Effector CD4-positive, alpha-beta T cell (primary cell): ENCODE results near the gene PEX26.
"Not testable (repeated sequence)": the region's sequence is repeated elsewhere in the genome, so short reads cannot be mapped to it uniquely, and the experiment has no call there.

Experiments
- DNase-seq: peaks from one replicate; pipeline ENCODE4 v3.0.0-alpha.2; 2020

Gene PEX26

DNA sequence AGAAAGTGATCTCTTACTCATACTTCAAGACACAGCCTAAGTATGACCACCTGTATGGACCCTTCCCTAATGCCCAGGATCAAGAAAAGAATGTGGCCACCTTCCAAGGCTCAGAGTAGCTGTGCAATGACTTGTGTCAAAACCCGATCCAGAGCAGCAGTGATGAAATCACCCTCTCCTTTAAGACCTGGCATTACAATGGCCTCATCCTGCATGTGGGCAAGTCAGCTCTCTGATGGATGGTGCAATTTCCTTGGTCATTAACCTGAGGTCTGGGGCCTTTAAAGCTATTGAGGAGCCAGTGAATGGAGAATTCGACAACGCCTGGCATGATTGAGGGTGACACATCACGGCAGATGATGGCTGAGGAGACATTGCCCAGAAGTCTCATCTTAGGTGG lies 23.7 kb downstream of the PEX26 start:
- no peak for DNase-seq

DNA sequence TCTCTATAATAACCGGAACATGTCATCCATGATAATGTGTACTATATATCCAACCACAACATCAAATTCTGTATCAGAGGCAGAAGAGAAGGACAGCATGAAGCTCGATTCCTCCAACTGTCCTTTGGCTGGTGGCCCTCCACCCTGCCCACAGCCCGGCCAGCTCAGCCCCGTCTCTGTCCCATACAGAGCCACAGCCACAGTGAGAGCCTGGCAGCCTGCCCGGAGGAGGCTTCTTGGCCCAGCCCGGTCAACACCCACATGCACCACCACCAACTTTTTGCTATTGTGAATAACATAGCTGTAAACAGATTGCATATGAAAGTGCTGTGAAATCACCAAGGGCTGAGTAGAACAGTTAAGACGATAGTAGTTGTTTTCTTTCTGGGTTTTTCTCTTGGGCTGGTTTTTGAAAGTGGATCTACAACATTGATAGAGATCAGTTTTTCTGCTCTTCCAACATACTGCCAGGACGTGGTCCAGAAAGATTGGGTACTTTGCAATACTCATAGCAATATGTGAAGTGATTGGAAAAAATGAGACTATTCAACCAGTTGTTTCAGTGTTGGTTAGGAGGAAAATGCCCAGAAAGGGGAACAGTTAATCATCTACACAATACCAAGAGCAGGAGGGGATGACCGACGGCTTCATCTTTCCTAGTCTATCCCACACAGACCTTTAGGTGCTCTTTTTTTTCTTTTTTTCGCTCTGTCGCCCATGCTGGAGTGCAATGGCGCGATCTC lies 25.9 kb downstream of the PEX26 start:
- DNase-seq, result no peak

DNA sequence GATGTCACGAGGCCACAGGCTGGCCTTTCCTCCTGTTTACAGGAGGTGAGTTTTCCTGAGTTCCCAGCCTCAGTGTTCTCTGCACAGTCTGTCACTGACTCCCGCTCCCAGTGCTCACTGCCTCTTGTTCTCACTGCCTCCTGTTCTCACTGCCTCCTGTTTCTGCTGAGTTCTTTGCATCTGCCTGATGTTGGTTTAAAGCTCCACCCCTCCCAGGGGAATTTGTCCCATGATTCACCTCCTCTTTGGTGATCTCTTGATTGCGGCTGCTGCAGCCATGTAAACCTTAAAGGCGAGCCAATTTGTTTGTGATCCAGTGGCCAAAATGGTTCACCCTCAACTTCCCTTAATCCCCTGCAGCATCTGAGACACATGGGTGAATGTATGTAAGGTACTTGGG lies 26.8 kb downstream of the PEX26 start:
- no peak for DNase-seq

DNA sequence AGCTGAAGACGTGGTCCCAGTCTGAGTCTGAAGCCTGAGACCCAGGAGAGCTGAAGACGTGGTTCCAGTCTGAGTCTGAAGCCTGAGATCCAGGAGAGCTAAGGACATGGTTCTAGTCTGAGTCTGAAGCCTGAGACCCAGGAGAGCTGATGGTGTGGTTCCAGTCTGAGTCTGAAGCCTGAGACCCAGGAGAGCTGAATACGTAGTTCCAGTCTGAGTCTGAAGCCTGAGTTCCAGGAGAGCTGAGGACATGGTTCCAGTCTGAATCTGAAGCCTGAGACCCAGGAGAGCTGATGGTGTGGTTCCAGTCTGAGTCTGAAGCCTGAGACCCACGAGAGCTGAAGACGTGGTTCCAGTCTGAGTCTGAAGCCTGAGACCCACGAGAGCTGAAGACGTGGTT lies 28.2 kb downstream of the PEX26 start:
- not testable (repeated sequence) for DNase-seq

DNA sequence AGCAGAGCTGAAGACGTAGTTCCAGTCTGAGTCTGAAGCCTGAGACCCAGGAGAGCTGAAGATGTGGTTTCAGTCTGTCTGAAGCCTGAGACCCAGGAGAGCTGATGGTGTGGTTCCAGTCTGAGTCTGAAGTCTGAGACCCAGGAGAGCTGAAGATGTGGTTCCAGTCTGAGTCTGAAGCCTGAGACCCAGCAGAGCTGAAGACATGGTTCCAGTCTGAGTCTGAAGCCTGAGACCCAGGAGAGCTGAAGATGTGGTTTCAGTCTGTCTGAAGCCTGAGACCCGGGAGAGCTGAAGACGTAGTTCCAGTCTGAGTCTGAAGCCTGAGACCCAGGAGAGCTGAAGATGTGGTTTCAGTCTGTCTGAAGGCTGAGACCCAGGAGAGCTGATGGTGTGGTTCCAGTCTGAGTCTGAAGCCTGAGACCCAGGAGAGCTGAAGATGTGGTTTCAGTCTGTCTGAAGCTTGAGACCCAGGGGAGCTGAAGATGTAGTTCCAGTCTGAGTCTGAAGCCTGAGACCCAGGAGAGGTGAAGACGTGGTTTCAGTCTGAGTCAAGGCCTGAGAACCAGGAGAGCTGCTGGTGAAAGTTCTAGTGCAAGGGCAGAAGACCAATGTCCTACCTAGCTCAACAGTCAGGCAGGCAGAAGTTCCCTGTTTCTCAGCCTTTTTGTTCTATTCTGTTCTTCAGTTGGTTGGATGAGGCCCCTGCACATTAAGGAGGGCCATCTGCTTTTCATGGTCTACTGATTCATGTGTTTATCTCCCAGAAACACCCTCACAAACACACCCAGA lies 29.0 kb downstream of the PEX26 start:
- DNase-seq, result not testable (repeated sequence)

DNA sequence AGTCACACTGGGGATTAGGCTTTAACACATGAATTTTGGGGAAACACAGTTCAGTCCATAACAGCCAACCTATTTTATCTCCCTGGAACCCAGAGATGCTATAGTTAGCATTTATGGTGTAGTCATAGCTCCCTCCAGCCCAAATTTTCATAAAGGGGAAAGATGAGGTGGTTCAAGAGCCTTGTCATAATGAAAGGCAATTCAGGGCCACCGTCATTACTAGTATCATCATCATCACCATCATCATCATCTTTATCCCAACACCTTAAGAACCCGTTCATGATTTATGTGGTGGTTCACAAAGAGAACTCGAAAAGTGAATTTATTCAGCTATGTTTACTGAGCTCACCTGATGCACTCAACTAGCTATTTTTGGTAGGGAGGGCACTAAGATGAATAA lies 30.4 kb downstream of the PEX26 start:
- DNase-seq, result no peak

DNA sequence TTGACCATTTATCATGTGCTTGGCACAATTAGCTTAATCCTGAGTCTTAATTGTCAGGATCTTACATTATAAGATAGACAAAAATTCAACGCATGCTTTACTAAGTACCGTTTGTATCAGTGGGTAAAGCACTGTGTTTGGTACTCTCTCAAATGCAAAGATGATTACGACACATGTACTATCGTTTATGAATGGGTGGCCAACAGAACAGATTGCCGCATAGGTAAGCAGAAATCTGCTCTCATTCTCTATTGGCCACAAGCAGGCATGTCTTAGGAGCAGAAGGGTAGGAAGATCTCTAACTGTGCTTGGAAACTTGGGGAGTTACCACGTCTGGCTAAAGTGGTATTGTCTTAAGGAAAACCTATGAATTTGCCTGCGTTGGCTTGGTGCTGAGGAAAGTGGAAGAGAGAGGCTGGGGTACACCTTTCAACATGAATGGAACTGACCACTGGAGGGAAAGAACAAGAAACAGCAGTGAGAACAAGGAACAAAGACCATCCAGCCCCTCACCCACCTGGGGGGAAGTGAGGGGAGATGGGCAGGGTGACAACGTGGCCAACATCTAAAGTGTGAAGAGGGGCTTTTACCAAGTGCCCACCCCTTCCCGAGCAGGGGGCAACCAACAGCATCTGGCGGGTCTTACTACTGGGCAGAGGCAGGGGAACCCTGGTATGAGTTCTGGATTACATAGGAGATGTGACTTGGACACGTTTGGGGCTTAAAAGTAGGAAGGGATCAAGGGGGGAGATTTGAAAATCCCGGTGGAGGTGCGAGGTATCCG lies 31.8 kb downstream of the PEX26 start:
- DNase-seq, result no peak

DNA sequence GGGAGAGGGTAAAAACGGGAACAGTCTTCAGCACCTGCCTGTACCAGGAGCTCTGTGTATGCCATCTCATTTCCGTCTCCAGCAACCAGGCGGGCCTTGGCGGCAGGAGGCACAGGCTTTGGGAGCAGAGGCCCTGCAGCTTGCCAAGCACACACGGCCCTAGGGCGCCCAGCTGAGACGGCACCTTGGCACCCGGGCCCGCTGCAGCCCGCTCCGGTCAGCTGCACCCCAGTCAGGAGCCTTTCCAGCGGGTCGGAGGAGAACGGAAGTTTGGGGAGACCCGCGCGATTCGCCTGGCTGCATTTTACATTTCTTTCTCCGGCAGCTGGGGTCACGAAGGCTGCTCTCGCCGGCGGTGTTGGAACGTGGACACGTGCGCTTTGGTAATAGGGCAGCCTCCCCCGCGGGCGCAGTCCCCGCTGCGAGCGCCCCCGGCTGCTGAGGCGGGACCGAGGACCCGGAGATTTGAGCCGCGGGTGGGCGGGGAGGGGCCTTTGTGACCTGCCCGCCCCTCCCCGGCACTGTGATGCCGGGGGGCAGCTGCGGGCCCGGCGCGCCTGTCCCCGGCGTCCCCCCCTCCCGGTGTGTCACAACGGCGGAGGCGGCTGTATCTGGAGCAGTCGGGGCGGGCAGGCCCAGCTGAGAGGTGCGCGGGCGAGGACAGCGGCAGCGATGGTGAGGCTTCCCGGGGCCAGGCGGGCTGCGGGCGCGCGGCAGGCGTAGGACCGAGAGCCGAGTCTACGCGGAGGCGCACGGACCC lies 32.6 kb downstream of the PEX26 start, which contains the start of gene TUBA8:
Gene TUBA8 (plus strand): TSS at position 616 of the 760 bp plus-strand sequence. CDS start 57 bp downstream, at position 673.
- no peak for DNase-seq

DNA sequence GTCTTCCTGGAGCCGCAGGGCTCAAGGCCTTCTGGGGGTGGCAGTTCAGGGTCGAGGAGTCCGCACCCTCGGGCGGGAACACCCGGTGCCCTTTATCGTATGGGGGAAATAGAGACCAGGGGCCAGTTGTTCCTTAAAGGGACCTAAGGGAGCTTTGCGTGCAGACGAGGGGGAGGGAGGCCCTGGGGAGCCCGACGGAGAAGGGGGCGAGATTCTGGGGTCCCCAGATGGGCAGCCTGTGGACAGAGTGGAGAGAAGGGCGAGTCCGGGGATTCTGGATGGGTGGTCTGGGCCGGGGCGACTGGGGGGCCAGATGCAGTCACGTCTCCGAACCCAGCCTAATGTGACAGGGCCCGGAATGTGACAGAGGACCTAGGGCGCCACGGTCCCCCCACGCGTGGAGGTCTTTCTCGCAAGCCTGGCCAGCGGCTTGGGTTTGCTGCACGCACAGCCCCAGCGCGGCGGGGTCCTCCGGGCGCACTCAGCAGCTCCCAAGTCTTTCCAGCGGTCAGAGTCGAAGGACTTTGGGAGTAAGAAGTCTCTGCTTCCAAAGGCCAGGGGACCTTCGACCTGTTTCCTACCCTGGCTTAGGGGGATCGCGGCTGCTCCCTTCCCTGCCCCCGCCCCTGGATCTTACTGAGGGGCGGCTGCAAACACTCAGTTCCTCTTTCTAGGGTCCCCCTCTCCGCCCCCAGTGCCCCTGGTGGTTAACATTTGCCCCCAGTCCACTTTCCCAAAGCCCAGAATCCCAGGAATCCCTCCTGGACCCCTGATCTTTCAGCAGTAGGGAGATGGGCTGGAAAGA lies 33.4 kb downstream of the PEX26 start:
- no peak for DNase-seq

DNA sequence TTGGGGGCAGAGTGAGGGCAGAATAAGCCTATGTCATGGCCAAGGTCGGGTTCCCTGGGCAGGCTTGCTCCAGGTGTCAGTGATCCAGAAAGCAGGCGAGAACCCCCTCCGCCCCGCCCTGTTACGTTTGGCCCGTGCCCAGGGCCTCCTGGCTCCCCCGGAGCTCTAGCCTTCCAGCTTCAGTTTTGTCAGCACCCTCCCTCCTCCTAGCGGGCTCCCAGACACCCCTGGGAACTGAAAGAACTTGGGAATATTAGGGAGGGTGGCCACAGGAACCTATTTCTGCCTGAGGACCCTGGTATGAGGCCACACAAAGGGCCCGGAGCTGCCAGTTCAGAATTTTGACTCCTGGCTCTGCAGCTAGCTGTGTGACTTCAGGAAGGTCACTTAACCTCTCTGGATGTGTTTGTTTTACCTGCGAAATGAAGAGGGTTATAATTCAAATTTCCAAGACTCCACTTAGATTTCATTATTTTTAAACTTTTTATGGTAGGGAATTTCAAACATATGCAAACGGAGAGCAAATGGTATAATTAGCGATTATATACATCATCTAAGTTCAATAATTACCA lies 34.1 kb downstream of the PEX26 start:
- no peak for DNase-seq

DNA sequence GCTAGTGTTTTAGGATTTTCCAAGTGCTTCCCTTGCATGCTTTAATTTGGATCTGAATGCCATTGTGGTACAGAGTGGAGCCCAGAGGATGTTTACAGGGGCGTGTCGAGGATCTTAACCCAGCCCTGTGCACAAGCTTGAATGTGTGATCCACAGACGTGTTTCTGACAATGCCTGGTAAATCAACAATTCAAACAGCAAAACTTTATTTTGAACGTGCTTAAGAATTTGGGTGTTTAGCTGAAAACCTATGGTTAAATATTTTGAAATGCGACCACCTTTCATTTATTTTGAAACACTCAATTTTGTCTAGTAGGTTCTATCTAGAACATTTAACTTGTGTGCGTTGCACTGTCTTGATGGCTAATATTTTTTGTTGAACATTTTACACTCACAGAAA lies 34.6 kb downstream of the PEX26 start:
- DNase-seq, result no peak

DNA sequence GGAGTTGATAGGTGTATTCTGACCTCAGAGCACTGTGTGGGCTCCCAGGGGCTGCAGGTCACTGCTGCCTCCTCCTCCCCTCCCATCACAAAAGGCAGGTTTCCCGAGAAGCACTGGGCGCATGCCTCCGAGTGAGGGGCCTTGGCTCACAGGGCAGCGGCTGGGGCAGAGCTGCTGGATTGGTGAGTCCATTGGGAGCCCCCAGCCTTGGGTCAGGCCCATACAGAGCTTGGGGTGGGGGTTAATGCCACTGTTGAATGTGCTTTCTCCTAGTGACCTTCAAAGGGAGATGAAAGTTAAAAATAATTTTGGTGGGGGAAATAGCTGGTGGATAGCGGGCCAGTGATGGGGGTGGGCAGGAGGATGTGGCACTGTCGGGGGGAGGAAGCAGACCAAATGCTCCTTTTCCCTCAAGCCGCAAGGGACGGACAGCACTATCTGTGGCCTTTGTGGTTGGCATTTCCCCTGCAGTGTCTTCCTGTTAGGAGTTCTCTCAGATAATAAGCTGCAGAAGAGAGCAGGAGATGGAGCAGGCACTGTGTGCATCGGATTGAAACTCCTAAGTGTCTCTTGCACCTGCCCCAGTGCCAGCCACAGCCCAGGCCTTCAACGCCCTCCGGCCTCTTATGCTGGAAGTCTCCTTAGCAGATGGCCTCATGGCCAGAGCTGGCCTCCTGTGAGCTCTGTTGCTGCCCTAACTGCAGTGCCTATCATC lies 36.0 kb downstream of the PEX26 start:
- DNase-seq, result no peak

DNA sequence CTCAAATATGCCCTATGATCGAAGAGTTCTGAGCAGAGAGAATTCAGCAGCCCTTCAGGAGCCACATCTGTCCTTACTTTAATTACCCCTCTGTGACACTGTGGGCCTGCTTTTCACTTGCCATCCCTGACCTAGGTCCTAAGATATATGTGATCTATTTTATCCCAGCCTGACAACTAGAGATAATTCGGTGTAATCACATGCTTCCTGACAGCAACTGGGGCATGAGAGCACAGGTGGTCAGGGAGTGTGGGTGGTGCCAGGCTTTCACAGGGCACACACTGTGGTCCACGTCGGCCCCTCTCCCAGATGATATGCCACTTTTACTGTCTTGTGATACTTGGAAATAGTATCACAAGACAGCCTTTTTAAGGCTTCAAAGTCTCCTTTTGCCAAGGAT lies 36.7 kb downstream of the PEX26 start:
- DNase-seq, result no peak

DNA sequence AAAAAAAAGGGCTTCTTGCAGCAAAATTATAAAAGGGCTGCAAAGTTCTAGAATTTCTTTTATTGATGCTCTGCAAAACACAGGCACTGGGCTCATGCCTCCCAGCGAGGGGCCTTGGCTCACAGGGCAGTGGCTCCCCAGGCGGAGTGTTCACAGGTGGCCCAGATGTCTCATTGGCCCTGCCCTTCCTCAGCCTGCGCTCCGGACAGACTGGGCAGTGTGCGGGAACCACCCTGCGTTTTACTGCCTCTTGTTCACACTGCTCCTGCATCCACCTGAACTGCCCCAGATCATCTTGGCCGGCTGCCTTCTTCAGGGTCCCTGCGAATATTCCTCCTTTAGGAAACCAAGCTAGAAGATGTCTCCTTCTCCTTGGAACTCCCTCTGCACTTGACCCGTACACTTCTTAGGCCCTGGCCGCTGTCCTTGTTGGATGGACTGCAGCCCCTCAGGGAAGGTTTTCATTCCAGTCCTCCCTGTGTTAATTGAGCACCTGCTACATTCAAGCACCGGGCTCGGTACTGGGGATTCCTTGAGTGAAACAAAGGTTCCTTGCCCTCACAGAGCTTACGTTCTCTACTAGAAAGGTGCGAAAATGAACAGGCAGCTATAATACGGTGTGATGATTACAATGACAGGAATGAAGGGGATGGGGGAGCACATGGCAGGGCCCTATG lies 37.3 kb downstream of the PEX26 start:
- DNase-seq, result no peak

DNA sequence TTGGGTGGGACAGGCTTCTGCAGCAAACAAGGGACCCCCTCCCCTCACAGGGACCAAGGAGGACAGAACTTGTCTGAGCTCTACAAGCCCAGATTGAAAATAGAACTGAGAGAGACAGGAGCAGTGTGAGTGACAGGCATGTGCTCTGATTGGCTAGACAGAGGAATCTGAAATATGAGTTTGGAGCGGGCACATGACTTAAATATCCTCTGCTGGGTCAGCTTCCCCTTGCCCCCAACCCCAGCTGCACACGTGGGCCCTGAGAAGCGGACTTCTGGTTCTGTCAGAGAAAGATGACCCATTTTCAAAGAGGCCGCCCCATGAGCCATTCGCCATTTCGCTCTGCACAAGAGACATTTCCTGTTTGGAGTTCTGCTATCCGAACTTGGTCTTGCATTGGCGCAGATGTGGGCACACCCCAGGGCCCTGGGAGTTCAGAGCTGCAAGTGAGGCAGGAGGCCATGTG lies 38.1 kb downstream of the PEX26 start:
- DNase-seq, result no peak

DNA sequence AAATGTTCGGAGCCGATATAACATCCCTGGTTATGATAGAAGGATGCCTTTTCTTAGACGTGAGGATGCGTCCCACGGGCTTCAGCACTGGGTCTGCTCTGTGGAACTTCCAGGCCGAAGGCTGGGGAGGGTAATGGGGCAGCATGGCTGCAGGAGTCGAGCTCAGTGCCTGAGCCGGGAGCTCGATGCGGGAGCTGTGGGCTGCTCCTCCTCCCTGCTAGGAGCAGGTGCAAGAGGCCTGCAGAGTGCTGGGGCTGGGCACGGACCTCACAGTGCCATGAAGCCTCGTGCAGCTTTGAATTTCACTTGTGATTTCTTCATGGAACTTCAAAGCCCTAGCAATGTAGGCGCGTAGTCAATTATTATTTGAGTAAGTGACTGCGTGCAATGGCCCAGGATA lies 38.8 kb downstream of the PEX26 start:
- DNase-seq, result no peak

DNA sequence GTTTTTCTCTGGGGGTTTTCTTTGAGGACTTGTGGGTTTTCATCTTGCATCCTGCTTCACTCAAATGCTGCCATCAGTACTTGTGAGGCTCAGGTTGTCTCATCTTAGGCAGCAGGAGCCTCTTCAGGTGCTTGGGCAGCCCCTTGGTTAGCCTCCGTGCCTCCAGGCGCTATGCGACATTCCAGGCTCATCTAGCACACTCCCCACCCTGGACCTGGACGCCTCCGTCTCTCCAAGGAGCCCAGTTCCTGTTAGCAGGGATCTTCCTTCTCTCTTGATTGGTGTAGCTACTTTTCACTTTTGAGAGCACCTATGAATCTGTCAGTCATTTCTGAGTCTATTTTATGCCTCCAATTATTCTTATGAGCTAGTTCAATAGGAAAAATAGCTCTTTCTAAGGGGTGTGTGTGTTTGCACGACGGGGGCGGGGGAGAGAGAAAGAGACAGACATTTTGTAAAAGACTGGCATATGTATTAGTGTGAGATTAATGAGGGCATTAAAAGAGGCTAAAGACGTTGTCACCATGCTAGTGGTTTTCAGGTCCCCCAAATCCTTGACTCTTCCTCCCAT lies 40.6 kb downstream of the PEX26 start:
- DNase-seq, result no peak

DNA sequence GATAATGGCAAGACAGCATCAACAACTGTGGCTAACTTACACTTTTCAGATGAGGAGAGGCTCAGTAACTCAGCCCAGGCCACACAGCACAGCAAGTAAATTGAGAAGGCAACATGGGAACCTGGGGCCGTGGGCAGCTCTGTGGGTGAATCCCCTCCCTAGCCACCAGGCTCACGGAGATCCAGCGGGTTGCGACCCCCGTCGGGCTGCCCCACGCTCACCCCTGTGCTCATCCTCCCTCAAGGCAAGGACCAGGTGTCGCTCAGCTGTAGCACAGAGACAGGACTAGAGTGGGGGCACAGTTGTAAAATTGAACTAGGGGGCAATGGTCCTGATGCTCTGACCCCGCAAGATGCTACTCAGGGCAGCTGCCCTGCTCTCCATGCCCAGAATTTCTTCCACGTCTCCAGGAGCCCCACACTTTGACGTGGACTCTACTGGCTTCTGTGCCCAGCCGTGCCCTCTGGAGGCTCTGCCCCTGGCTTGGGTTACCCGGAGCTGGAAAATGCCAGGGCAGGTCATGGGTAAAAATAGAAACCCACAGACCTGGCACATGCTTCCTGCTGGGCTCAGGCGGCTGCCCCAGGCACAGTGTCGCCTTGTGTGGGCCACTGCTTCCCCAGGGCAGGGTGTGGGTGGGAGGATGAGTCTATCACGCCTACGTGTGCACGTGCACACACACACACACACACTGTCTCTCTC lies 41.8 kb downstream of the PEX26 start:
- no peak for DNase-seq

DNA sequence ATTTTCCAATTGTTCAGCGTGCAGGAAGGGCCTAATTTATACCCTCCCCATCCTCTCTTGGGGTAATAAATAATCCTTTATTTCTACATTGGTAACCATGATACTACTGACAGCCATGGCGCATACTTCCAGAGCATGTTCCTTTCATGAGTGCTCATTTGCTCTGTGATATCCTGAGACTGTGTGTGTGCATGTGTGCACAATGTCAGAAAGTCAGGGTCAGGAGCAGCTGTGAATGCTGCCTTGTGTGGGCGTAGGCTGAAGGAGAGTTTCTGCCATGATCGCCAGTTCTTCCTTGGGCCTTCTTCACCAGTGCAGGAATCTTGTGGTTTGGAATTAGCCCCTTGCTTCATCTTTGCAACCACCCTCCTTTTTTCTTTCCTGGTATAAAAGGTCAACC lies 43.1 kb downstream of the PEX26 start:
- DNase-seq, result no peak
